Neural progenitor cell (in vitro differentiated cells): ENCODE data around the gene GXYLT2. TPM values are rescaled to one million over a fixed set of nuclear protein-coding genes. Genes with fewer than 3 reads are reported as not detected.

Experiments
- DNase-seq: peaks from one replicate; pipeline ENCODE4 v3.0.0-alpha.2; 2016; ENCODE audit warnings: low spot score
- H2AFZ ChIP-seq: fragments of 200-600 bp; sonication (generic); replicated peaks from 2 replicates; pipeline ENCODE4 v1.6.1; 2016; ENCODE audit warnings: antibody characterized with exemption
- H3F3A ChIP-seq: fragments of 200-600 bp; sonication (generic); 2 replicates; pipeline ENCODE4 v1.6.1; 2016; ENCODE audit warnings: antibody characterized with exemption, low read depth
- H3K27ac ChIP-seq: fragments of 200-600 bp; sonication (generic); 2 replicates; pipeline ENCODE4 v1.5.1; 2016; ENCODE audit warnings: mild to moderate bottlenecking
- H3K27me3 ChIP-seq: fragments of 200-600 bp; sonication (generic); 2 replicates; pipeline ENCODE4 v1.6.1; 2016; ENCODE audit warnings: mild to moderate bottlenecking, moderate library complexity
- H3K36me3 ChIP-seq: fragments of 200-600 bp; sonication (generic); 2 replicates; pipeline ENCODE4 v1.5.1; 2016
- H3K4me1 ChIP-seq: fragments of 200-600 bp; sonication (generic); 2 replicates; pipeline ENCODE4 v1.6.1; 2016; ENCODE audit warnings: mixed run types
- H3K4me2 ChIP-seq: fragments of 200-600 bp; sonication (generic); 2 replicates; pipeline ENCODE4 v1.6.1; 2016
- H3K4me3 ChIP-seq: fragments of 200-600 bp; sonication (generic); 2 replicates; pipeline ENCODE4 v1.5.1; 2016
- H3K79me2 ChIP-seq: fragments of 200-600 bp; sonication (generic); 2 replicates; pipeline ENCODE4 v1.6.1; 2016; ENCODE audit warnings: low read depth
- H3K9ac ChIP-seq: fragments of 200-600 bp; sonication (generic); 2 replicates; pipeline ENCODE4 v1.6.1; 2016
- H3K9me3 ChIP-seq: fragments of 200-600 bp; sonication (generic); 2 replicates; pipeline ENCODE4 v1.5.1; 2016; ENCODE audit warnings: low read depth
- H4K20me1 ChIP-seq: fragments of 200-600 bp; sonication (generic); 2 replicates; pipeline ENCODE4 v1.6.1; 2016; ENCODE audit warnings: low read depth
- H3K27ac Mint-ChIP-seq: 3 replicates; pipeline ENCODE4 v1.8.0; 2021; ENCODE audit warnings: mixed read lengths
- H3K27me3 Mint-ChIP-seq: 2 replicates; pipeline ENCODE4 v1.8.0; 2022; ENCODE audit warnings: low read depth, mild to moderate bottlenecking, inconsistent platforms, moderate library complexity, mixed read lengths; ENCODE audit not compliant: insufficient read depth
- H3K36me3 Mint-ChIP-seq: 3 replicates; pipeline ENCODE4 v1.8.0; 2021; ENCODE audit warnings: mixed read lengths
- H3K4me1 Mint-ChIP-seq: 3 replicates; pipeline ENCODE4 v1.8.0; 2021; ENCODE audit warnings: mixed read lengths
- H3K4me3 Mint-ChIP-seq: 3 replicates; pipeline ENCODE4 v1.8.0; 2021; ENCODE audit warnings: mild to moderate bottlenecking, moderate library complexity, mixed read lengths
- H3K9me3 Mint-ChIP-seq: 3 replicates; pipeline ENCODE4 v1.8.0; 2020; ENCODE audit warnings: mixed read lengths
- EZH2 ChIP-seq: fragments of 200-600 bp; sonication (generic); IDR thresholded peaks from 2 replicates; pipeline ENCODE4 v1.6.1; 2017; ENCODE audit warnings: antibody characterized with exemption, mild to moderate bottlenecking, moderate library complexity
- EZH2phosphoT487 ChIP-seq: fragments of 200-600 bp; sonication (generic); IDR thresholded peaks from 2 replicates; pipeline ENCODE4 v1.6.1; 2017; ENCODE audit warnings: antibody characterized with exemption
- total RNA-seq: library from RNA; depleted of rRNA; stranded (reverse); fragments of >200 nt; gene quantifications from 2 replicates; pipeline ENCODE4 v1.2.3, GENCODE V29; 2015; ENCODE audit warnings: low replicate concordance
- TF ChIP-seq, protein P1 (sequence below): fragments of 200-600 bp; sonication (generic); IDR thresholded peaks from 2 replicates; pipeline ENCODE4 v1.5.1; 2017; ENCODE audit warnings: antibody characterized with exemption, mild to moderate bottlenecking

GXYLT2 gene
- total RNA-seq, 1 donor from 2014 or later, result 3.6 TPM

DNA sequence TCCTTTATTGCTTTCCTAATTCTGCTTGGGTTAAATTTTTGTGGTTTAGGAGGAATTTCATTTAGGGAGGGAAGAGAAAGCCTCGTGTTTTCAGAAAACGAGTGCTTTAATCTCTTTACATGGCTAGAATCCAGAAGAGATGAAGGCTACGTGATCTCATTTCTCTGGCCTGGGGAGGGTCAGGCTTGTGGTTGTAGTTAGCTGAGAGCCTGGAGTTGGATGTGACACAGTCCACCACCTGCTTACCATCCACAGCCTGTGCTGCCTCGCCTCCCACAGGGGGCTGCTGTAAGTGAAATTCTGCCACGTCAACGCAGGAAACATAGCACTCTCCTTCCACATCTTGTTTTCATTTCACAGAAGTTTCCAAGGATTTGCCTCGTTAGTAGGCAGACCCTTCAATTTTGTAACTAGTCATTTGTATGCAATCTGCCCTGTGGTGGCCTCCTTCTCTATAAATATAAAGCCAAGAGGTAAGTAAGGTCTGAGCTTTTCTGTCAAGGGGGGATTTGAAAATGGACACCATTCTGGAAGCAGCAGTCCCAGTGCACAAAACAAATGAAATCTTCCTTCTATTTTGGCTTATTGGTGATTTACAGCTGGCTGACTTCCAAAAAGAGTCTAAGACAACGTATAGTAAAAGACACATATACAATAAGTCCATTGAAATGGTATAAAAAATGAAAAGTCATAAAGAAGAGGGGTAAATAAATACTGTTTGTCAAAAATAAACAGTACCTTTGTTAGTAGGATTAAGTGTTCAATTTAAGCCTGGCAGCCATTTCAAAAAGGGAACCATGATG lies 3.4 kb downstream of the GXYLT2 start:
- Histone ChIP-seq H3K4me2 (peak overlapping the region; percentile 21), H4K20me1 (peaks cover 22% of the 10 kb centered on the region), H3K4me1 (peaks cover 41% of the 10 kb centered on the region), H3K27ac (no peak overlapping the region), H3K27me3 (peaks cover 62% of the 10 kb centered on the region), H3K9ac (no peak overlapping the region), H2AFZ (no peak overlapping the region), H3F3A (peaks cover 26% of the 10 kb centered on the region), H3K4me3 (no peak overlapping the region), H3K79me2 (no peaks in the 10 kb centered on the region), H3K36me3 (no peaks in the 10 kb centered on the region), H3K9me3 (no peaks in the 10 kb centered on the region)
- no peaks in the 10 kb centered on the region for H3K36me3 Mint-ChIP-seq
- no peak overlapping the region for H3K27ac Mint-ChIP-seq
- peaks cover 42% of the 10 kb centered on the region for H3K4me1 Mint-ChIP-seq
- peaks cover 57% of the 10 kb centered on the region for H3K27me3 Mint-ChIP-seq
- H3K9me3 Mint-ChIP-seq, result no peaks in the 10 kb centered on the region
- TF ChIP-seq EZH2phosphoT487 (no peak), EZH2 (no peak)
- TF ChIP-seq, protein P1, sequence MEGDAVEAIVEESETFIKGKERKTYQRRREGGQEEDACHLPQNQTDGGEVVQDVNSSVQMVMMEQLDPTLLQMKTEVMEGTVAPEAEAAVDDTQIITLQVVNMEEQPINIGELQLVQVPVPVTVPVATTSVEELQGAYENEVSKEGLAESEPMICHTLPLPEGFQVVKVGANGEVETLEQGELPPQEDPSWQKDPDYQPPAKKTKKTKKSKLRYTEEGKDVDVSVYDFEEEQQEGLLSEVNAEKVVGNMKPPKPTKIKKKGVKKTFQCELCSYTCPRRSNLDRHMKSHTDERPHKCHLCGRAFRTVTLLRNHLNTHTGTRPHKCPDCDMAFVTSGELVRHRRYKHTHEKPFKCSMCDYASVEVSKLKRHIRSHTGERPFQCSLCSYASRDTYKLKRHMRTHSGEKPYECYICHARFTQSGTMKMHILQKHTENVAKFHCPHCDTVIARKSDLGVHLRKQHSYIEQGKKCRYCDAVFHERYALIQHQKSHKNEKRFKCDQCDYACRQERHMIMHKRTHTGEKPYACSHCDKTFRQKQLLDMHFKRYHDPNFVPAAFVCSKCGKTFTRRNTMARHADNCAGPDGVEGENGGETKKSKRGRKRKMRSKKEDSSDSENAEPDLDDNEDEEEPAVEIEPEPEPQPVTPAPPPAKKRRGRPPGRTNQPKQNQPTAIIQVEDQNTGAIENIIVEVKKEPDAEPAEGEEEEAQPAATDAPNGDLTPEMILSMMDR, result no peak
- no peak overlapping the region for H3K4me3 Mint-ChIP-seq
- peak; percentile 14 for DNase-seq

DNA sequence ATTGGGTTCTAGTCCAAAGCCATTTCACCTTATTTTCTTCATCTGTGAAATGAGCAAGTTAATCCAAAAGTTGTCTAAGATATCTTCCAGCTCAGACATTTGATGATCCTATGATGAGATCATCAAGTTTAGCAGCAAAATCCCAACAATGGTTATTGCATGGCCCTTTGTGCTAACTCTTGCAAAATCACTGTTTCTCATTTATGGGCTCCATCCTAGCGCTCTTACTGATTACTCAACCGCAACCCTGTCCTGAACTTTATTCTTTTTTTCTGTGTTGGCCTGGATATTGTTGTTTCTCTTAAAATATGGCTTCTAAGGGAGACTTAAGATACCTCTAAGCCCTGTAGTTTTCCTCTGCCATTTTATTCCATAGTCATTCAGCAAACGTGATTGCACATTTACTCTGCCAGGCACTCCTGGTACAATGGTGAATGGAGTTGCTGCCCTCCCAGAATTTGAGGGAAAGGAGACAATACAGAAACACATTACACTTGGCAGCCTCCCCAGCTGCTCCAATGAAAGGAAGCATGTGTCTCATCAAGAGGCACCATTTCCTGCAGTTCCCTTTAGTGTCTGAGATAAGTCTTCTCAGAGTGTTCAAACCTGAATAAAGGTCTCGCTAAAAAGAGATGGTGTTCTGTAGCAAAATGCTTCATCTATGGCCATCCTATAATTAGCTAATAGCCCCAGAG lies 4.4 kb downstream of the GXYLT2 start:
- Histone ChIP-seq H3K9me3 (no peaks in the 10 kb centered on the region), H3K36me3 (no peaks in the 10 kb centered on the region), H3K27ac (no peak overlapping the region), H3K27me3 (peaks cover 53% of the 10 kb centered on the region), H4K20me1 (peaks cover 22% of the 10 kb centered on the region), H3K4me3 (no peak overlapping the region), H3K4me2 (no peak overlapping the region), H2AFZ (no peak overlapping the region), H3K9ac (no peak overlapping the region), H3F3A (peaks cover 25% of the 10 kb centered on the region), H3K4me1 (peaks cover 36% of the 10 kb centered on the region), H3K79me2 (no peaks in the 10 kb centered on the region)
- TF ChIP-seq EZH2, result no peak
- TF ChIP-seq EZH2phosphoT487, result no peak
- TF ChIP-seq, protein P1, result no peak
- no peak for DNase-seq
- peaks cover 62% of the 10 kb centered on the region for H3K27me3 Mint-ChIP-seq
- no peaks in the 10 kb centered on the region for H3K36me3 Mint-ChIP-seq
- H3K4me1 Mint-ChIP-seq, result peaks cover 37% of the 10 kb centered on the region
- no peak overlapping the region for H3K4me3 Mint-ChIP-seq
- no peaks in the 10 kb centered on the region for H3K9me3 Mint-ChIP-seq
- H3K27ac Mint-ChIP-seq, result no peak overlapping the region

DNA sequence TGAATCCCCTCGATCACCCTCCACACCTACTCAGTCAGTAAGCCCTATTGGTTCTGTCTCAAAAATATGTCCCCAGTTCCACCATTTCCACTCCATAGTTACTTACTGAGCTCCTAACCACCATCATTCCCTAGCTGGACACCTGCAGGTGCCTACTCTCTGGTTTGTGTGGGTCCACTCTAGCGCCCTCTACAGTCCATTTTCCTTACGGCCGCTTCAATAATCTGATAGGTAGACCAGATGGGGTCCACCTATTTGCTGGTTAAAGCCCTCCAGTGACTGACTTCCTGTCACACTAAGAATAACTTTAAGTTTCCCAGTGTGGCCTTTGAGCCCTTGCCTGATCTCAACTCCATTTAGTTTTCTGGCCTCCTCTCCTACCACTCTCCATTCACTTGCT lies 5.0 kb downstream of the GXYLT2 start:
- TF ChIP-seq, protein P1, result peak; percentile 64
- TF ChIP-seq EZH2phosphoT487, result no peak
- no peak overlapping the region for H3K4me2 ChIP-seq
- H3K27me3 Mint-ChIP-seq, result peaks cover 65% of the 10 kb centered on the region

More for the DNA sequence above, 5.0 kb downstream of the GXYLT2 start:
- H3K9ac ChIP-seq, result no peak overlapping the region
- no peaks in the 10 kb centered on the region for H3K79me2 ChIP-seq
- Mint-ChIP-seq H3K27ac (no peak overlapping the region), H3K4me1 (peaks cover 31% of the 10 kb centered on the region), H3K36me3 (no peaks in the 10 kb centered on the region), H3K4me3 (no peak overlapping the region), H3K9me3 (no peaks in the 10 kb centered on the region)
- H3K27me3 ChIP-seq, result peaks cover 48% of the 10 kb centered on the region
- peak; percentile 58 for DNase-seq
- no peak overlapping the region for H3K4me3 ChIP-seq
- H3K27ac ChIP-seq, result no peak overlapping the region
- H3K4me1 ChIP-seq, result peaks cover 32% of the 10 kb centered on the region
- H4K20me1 ChIP-seq, result peaks cover 22% of the 10 kb centered on the region
- peaks cover 19% of the 10 kb centered on the region for H3F3A ChIP-seq
- no peak overlapping the region for H2AFZ ChIP-seq
- H3K36me3 ChIP-seq, result no peaks in the 10 kb centered on the region
- H3K9me3 ChIP-seq, result no peaks in the 10 kb centered on the region
